Measurements from ENCODE around the gene PIKFYVE.
"Not testable (repeated sequence)": the region's sequence is repeated elsewhere in the genome, so short reads cannot be mapped to it uniquely, and the experiment has no call there.

DNA sequence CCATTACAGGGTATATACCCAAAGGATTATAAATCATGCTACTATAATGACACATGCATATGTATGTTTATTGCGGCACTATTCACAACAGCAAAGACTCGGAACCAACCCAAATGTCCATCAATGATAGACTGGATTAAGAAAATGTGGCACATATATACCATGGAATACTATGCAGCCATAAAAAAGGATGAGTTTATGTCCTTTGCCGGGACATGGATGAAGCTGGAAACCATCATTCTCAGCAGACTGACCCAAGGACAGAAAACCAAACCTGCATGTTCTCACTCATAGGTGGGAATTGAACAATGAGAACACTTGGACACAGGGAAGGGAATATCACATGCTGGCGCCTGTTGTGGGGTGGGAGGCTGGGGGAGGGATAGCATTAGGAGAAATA, 130.7 kb downstream of the PIKFYVE start:
- TF ChIP-seq, protein P1, sequence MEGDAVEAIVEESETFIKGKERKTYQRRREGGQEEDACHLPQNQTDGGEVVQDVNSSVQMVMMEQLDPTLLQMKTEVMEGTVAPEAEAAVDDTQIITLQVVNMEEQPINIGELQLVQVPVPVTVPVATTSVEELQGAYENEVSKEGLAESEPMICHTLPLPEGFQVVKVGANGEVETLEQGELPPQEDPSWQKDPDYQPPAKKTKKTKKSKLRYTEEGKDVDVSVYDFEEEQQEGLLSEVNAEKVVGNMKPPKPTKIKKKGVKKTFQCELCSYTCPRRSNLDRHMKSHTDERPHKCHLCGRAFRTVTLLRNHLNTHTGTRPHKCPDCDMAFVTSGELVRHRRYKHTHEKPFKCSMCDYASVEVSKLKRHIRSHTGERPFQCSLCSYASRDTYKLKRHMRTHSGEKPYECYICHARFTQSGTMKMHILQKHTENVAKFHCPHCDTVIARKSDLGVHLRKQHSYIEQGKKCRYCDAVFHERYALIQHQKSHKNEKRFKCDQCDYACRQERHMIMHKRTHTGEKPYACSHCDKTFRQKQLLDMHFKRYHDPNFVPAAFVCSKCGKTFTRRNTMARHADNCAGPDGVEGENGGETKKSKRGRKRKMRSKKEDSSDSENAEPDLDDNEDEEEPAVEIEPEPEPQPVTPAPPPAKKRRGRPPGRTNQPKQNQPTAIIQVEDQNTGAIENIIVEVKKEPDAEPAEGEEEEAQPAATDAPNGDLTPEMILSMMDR (conservative IDR thresholded peaks at IDR 0.05; ENCODE audit: low read depth, low read length): not testable (repeated sequence)
- TF ChIP-seq EZH2 (IDR thresholded peaks at IDR 0.05; ENCODE audit: borderline replicate concordance, low read depth, low read length, poor library complexity, severe bottlenecking): not testable (repeated sequence)

Measured in A673 (cell line).